HepG2 (cell line): Measurements from ENCODE around the gene ALK.

Experiments used
- CTCF ChIP-seq: sonication (generic); formaldehyde crosslinking; IDR thresholded peaks from 2 replicates; pipeline ENCODE4 v1.5.0; 2020; ENCODE audit warnings: mild to moderate bottlenecking, missing genetic modification reagents, moderate library complexity
- GTF2F1 ChIP-seq: fragments of 150-350 bp; IDR thresholded peaks from 2 replicates; pipeline ENCODE4 v1.6.1; 2014; ENCODE audit warnings: low read length
- HCFC1 ChIP-seq: fragments of 150-350 bp; IDR thresholded peaks from 2 replicates; pipeline ENCODE4 v1.6.1; 2014; ENCODE audit warnings: low read depth, low read length
- JARID2 ChIP-seq: sonication (generic); formaldehyde crosslinking; IDR thresholded peaks from 2 replicates; pipeline ENCODE4 v1.8.1; 2023; ENCODE audit warnings: missing genetic modification reagents, inconsistent platforms; ENCODE audit not compliant: insufficient replicate concordance
- KAT2B ChIP-seq: fragments of 150-350 bp; IDR thresholded peaks from 2 replicates; pipeline ENCODE4 v1.6.1; 2014; ENCODE audit warnings: low read depth, low read length, borderline replicate concordance
- MXD4 ChIP-seq: IDR thresholded peaks from 2 replicates; pipeline ENCODE4 v1.6.1; 2016; ENCODE audit warnings: mild to moderate bottlenecking, missing biosample characterization, missing genetic modification reagents
- ZNF24 ChIP-seq: fragments of 450-650 bp; IDR thresholded peaks from 2 replicates; pipeline ENCODE4 v1.6.1; 2017; ENCODE audit warnings: antibody characterized with exemption, mild to moderate bottlenecking

- no peak for TF ChIP-seq KAT2B
- TF ChIP-seq CTCF (CRISPR knock-in tag): no peak
- TF ChIP-seq JARID2: no peak
- no peak for TF ChIP-seq ZNF24
- no peak for TF ChIP-seq HCFC1
- no peak for TF ChIP-seq GTF2F1
- TF ChIP-seq MXD4 (CRISPR knock-in tag): no peak
These were observed 116.7 kb downstream of the ALK start for GRCh38 chr2:29804671-29805070.
